ENCODE measurements around the gene C14orf180.
"Not testable (repeated sequence)": the region's sequence is repeated elsewhere in the genome, so short reads cannot be mapped to it uniquely, and the experiment has no call there.

Gene C14orf180

DNA sequence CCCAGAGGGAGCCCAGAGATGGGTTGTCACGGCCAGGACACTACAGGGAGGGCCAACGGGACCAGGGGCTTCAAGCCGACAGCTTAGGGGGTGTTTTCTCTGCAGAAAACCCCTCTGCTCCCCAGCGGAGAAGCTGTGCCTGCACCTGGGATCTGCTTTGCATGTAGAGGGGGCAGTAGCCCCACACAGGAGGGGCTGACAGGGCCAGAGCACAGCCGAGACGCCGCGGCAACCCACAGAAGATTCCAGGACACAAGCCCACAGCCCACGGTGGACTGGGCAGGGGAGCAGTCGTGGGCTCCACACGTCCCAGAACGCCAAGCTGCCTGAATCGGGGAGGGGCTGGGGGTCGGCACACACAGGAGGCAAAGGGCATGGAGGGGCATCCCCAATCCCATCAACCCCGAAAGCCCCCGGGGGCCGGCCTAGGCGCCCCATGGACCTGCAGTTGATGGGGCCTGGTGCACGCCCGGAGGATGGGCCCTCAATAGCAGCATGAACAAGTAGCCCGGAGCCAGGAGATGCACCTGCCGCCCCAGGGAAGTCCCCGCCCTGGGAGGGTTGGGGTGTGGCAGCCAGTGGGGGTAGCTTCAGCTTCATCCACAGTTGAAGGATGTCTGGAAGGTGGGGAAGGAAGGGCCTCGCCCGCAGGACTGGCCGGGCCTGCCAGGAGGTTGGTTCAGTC is 55.5 kb downstream of the C14orf180 start:
- no peak for DNase-seq (ENCODE audit: low read depth)
- TF ChIP-seq, protein P1, sequence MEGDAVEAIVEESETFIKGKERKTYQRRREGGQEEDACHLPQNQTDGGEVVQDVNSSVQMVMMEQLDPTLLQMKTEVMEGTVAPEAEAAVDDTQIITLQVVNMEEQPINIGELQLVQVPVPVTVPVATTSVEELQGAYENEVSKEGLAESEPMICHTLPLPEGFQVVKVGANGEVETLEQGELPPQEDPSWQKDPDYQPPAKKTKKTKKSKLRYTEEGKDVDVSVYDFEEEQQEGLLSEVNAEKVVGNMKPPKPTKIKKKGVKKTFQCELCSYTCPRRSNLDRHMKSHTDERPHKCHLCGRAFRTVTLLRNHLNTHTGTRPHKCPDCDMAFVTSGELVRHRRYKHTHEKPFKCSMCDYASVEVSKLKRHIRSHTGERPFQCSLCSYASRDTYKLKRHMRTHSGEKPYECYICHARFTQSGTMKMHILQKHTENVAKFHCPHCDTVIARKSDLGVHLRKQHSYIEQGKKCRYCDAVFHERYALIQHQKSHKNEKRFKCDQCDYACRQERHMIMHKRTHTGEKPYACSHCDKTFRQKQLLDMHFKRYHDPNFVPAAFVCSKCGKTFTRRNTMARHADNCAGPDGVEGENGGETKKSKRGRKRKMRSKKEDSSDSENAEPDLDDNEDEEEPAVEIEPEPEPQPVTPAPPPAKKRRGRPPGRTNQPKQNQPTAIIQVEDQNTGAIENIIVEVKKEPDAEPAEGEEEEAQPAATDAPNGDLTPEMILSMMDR (IDR thresholded peaks at IDR 0.05; ENCODE audit: insufficient read depth, low read depth, low read length, missing control alignments) = no peak
- H3K4me3 ChIP-seq (ENCODE audit: low read depth, low read length) = no peak overlapping the region

DNA sequence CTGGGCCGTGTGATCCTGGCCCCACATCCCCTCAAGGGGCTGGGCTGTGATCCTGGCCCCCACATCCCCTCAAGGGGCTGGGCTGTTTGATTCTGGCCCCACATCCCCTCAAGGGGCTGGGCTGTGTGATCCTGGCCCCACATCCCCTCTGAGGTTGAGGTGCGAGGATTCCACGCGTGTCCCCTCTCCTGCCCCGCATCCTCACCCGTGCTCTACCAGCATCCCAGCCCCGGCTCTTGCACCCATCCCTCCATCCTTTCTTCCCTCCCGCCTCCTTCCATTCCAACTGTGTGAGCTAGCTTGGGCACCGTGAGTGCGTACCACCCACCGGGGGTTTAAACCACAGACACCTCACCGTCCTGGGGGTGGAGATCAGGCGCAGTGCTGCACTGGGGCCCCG is 56.2 kb downstream of the C14orf180 start:
- TF ChIP-seq, protein P1 (IDR thresholded peaks at IDR 0.05; ENCODE audit: insufficient read depth, low read depth, low read length, missing control alignments) = no peak
- H3K4me3 ChIP-seq (ENCODE audit: low read depth, low read length) = no peak overlapping the region
- DNase-seq (ENCODE audit: low read depth) = no peak

DNA sequence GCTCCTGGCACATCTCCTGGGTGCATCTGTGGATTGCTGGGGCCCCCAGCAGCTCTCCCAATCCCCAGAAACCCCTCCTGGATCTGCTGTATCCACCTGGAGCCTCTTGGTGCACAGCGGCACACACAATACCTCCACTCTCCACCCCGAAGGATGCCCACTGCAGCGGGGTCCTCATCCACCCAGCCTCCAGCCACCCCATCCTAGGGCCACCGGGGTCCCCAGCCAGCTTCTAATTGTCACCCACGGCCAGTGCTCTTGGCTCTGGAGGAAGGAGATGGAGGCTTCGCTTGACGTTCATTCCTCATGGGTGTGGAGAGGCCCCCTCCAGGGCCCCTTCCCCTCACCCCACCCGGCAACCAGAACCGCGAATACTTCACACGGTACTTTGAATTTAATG is 56.6 kb downstream of the C14orf180 start:
- DNase-seq (ENCODE audit: low read depth) = no peak
- TF ChIP-seq, protein P1 (IDR thresholded peaks at IDR 0.05; ENCODE audit: insufficient read depth, low read depth, low read length, missing control alignments) = no peak

DNA sequence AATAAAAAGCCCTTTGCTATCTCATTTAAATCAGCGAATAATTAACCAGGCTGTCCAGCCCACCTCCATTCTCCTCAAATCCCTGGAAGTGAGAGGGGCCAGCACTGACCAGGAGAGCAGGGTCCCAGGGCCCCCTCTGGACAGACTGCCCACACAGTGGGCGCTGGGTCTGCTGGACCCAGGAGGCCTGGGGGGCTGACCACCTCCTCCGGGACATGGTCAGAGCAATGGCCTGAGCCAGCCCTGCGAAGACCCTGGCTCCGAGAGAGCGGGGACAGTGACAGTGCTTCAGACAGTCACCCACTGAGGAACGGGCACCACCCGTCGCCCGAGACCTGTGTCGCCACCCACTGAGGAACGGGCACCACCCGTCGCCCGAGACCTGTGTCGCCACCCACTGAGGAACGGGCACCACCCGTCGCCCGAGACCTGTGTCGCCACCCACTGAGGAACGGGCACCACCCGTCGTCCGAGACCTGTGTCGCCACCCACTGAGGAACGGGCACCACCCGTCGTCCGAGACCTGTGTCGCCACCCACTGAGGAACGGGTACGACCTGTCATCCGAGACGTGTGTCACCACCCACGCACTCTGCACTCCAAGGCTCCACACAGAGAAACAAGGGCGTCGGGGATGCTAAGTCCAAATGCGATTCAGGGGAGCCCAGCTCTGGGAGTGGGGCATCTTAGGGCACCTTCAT is 57.4 kb downstream of the C14orf180 start:
- not testable (repeated sequence) for DNase-seq (ENCODE audit: low read depth); H3K4me3 ChIP-seq (ENCODE audit: low read depth, low read length)

More for the DNA sequence above, 56.6 kb downstream of the C14orf180 start:
- H3K4me3 ChIP-seq (ENCODE audit: low read depth, low read length) = no peak overlapping the region

DNA sequence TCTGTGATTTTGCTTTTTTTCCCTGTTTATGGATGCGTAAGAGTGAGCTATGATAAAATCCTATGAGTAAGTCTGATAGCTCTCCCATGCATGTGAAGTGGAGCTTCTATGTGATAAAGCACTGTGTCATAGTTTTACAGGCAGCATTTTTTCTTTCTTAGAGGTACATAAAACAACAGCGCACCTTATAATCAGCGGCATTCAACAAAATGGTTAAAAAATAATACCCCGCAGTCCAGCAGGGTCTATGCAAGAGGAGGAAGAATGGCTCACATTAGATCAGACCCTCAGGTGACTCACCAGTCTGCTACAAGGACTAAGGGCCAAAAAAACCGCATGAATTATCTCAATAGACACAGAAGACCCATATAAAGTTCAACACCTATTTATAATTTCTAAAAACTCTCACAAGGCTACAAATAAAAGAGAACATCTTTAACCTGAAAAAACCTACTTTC is 58.0 kb downstream of the C14orf180 start:
- no peak for DNase-seq (ENCODE audit: low read depth)
- TF ChIP-seq, protein P1 (IDR thresholded peaks at IDR 0.05; ENCODE audit: insufficient read depth, low read depth, low read length, missing control alignments) = no peak
- no peak overlapping the region for H3K4me3 ChIP-seq (ENCODE audit: low read depth, low read length)

DNA sequence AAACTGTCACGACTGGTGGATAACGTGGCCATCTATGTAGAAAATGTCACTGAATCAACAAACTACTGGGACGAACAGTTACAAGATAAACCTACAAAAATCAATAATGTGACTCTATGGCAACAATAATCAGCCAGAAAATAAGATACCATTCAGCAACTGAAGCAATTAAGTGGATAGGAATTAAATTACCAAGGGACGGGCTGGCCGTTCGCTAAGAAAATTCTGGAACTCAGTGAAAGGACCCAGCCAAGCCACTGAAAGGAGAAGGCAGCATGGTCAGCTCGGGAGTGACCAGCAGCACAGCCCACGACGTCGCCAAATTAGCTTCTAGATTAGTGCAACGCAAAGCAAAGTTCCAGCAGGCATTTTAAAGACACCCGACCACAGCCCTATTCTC is 58.6 kb downstream of the C14orf180 start:
- TF ChIP-seq, protein P1 (IDR thresholded peaks at IDR 0.05; ENCODE audit: insufficient read depth, low read depth, low read length, missing control alignments) = no peak
- H3K4me3 ChIP-seq (ENCODE audit: low read depth, low read length) = no peak overlapping the region
- no peak for DNase-seq (ENCODE audit: low read depth)

DNA sequence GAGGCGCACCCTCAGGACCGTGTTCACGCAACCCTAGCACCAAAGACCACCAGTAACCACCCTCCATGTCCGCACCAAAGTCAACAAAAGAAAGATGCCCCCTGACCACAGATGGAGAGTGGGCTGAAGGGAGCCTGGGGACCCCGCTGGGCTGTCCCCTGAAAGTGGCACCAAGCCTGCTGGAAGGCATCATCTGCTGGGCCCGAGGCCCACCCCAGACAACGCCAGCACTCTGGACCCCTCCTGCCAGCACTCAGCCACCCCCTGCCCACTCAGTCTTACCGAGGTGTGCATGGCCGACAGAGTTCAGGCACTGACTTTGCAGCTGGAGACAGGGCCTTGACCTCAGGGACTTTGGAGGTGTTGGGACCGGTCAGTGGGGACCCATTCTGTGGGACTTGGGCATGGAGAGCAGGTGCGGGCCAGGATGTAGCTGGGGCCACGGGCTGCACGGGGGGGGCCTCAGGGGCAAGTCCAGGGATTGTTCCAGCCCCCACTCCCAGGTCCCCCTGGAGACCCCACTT is 59.4 kb downstream of the C14orf180 start:
- DNase-seq (ENCODE audit: low read depth) = no peak
- no peak overlapping the region for H3K4me3 ChIP-seq (ENCODE audit: low read depth, low read length)
- TF ChIP-seq, protein P1 (IDR thresholded peaks at IDR 0.05; ENCODE audit: insufficient read depth, low read depth, low read length, missing control alignments) = no peak
